SK-N-SH (cell line): ENCODE data around the gene IQSEC1. TPM values are rescaled to one million over a fixed set of nuclear protein-coding genes. Genes with fewer than 3 reads are reported as not detected.

Experiments used
- CTCF ChIA-PET: fragments of 300-600, 350-600 bp; formaldehyde crosslinking; extraction: SDS; loops from one replicate; lab custom pipeline; 2021; lab: Yijun Ruan, JAX
- POLR2A ChIA-PET: fragments of 350-600 bp; sonication (Branson Sonifier 250); formaldehyde crosslinking; extraction: SDS; loops from one replicate; lab custom pipeline; 2020; ENCODE audit warnings: antibody characterized with exemption, inconsistent platforms; lab: Yijun Ruan, JAX
- DNase-seq: peaks from one replicate; pipeline ENCODE4 v3.0.0; 2012
- H2AFZ ChIP-seq: fragments of 200-600 bp; sonication (generic); 2 replicates; pipeline ENCODE4 v1.8.1; 2016; ENCODE audit warnings: antibody characterized with exemption, mild to moderate bottlenecking, low read depth
- H3F3A ChIP-seq: fragments of 200-600 bp; sonication (generic); replicated peaks from 2 replicates; pipeline ENCODE3; 2016; ENCODE audit warnings: antibody characterized with exemption, mild to moderate bottlenecking; ENCODE audit not compliant: insufficient read depth
- H3K27ac ChIP-seq, 2 experiments: fragments of 200-500 bp in 1 of 2; fragments of 200-600 bp in 1 of 2; sonication (Bioruptor generic) in 1 of 2; sonication (generic), shearing (Covaris generic) in 1 of 2; 2 replicates each; pipeline versions ENCODE4 v1.5.1 to v1.6.1; 2014 to 2016; ENCODE audit warnings: low read depth in 2 of 2, inconsistent platforms in 1 of 2, low read length in 1 of 2, mild to moderate bottlenecking in 1 of 2, mixed read lengths in 1 of 2
- H3K27me3 ChIP-seq: fragments of 200-600 bp; sonication (generic), shearing (Covaris generic); 2 replicates; pipeline ENCODE4 v1.6.1; 2016; ENCODE audit warnings: mixed run types; ENCODE audit not compliant: insufficient read depth
- H3K36me3 ChIP-seq, 2 experiments: fragments of 200-500 bp in 1 of 2; fragments of 200-600 bp in 1 of 2; sonication (Bioruptor generic) in 1 of 2; sonication (generic) in 1 of 2; replicated peaks in 1 of 2; 2 replicates each; pipeline versions ENCODE3 to v1.5.1; 2014 to 2016; ENCODE audit warnings: low read length in 1 of 2, mild to moderate bottlenecking in 1 of 2; ENCODE audit not compliant: insufficient read depth in 2 of 2, control insufficient read depth in 1 of 2
- H3K4me1 ChIP-seq, 2 experiments: fragments of 200-500 bp in 1 of 2; fragments of 200-600 bp in 1 of 2; sonication (Bioruptor generic) in 1 of 2; sonication (generic), shearing (Covaris generic) in 1 of 2; 2 replicates each; pipeline versions ENCODE4 v1.5.1 to v1.6.1; 2014 to 2016; ENCODE audit warnings: low read depth in 1 of 2, low read length in 1 of 2, mixed run types in 1 of 2; ENCODE audit not compliant: insufficient read depth in 2 of 2, control insufficient read depth in 1 of 2
- H3K4me2 ChIP-seq: fragments of 200-600 bp; sonication (generic), shearing (Covaris generic); 2 replicates; pipeline ENCODE4 v1.6.1; 2017; ENCODE audit warnings: mixed run types
- H3K4me3 ChIP-seq, 2 experiments: fragments of 200-500 bp in 1 of 2; fragments of 200-600 bp in 1 of 2; sonication (Bioruptor generic) in 1 of 2; sonication (generic), shearing (Covaris generic) in 1 of 2; 2 replicates each; pipeline versions ENCODE4 v1.5.1 to v1.8.1; 2014 to 2016; ENCODE audit warnings: low read depth in 2 of 2, inconsistent platforms in 1 of 2, low read length in 1 of 2, mild to moderate bottlenecking in 1 of 2, mixed read lengths in 1 of 2, moderate library complexity in 1 of 2
- H3K79me2 ChIP-seq: fragments of 200-600 bp; sonication (generic); 2 replicates; pipeline ENCODE4 v1.8.1; 2017; ENCODE audit warnings: mild to moderate bottlenecking; ENCODE audit not compliant: insufficient read depth
- H3K9ac ChIP-seq: fragments of 200-600 bp; sonication (generic); 2 replicates; pipeline ENCODE4 v1.6.1; 2017; ENCODE audit warnings: mixed run types
- H3K9me2 ChIP-seq: fragments of 200-600 bp; sonication (generic); 2 replicates; pipeline ENCODE4 v1.6.1; 2017; ENCODE audit warnings: mixed run types
- H3K9me3 ChIP-seq: fragments of 200-600 bp; sonication (generic); 2 replicates; pipeline ENCODE4 v1.6.1; 2017; ENCODE audit warnings: mixed run types, mild to moderate bottlenecking, moderate library complexity
- H4K20me1 ChIP-seq: fragments of 200-600 bp; sonication (generic); 2 replicates; pipeline ENCODE4 v1.6.1; 2017; ENCODE audit warnings: mild to moderate bottlenecking, mixed run types; ENCODE audit not compliant: insufficient read depth
- CTCF ChIP-seq: fragments of 200-600 bp; sonication (generic); IDR thresholded peaks from 2 replicates; pipeline ENCODE4 v1.6.1; 2017; ENCODE audit warnings: antibody characterized with exemption, mild to moderate bottlenecking, moderate library complexity
- FOSL2 ChIP-seq: IDR thresholded peaks from 2 replicates; pipeline ENCODE4 v1.4.0; 2012; ENCODE audit warnings: low read depth, mild to moderate bottlenecking, moderate library complexity, borderline replicate concordance
- FOXJ3 ChIP-seq: sonication (generic); formaldehyde crosslinking; IDR thresholded peaks from 2 replicates; pipeline ENCODE4 v1.5.1; 2020; ENCODE audit warnings: mild to moderate bottlenecking, missing genetic modification reagents
- GATA2 ChIP-seq: sonication (generic); formaldehyde crosslinking; IDR thresholded peaks from 2 replicates; pipeline ENCODE4 v1.5.0; 2020; ENCODE audit warnings: mild to moderate bottlenecking, missing genetic modification reagents
- MXI1 ChIP-seq: IDR thresholded peaks from 2 replicates; pipeline ENCODE4 v1.6.1; 2012; ENCODE audit warnings: mild to moderate bottlenecking, low read depth, low read length, improper control_type of control experiment
- SIN3A ChIP-seq: IDR thresholded peaks from 2 replicates; pipeline ENCODE4 v1.6.1; 2012; ENCODE audit warnings: low read depth, mild to moderate bottlenecking, low read length, moderate library complexity, borderline replicate concordance
- WGBS: methylation state at CpG from one replicate; pipeline ENCODE4 v1.1.6; 2017; ENCODE audit warnings: low lambda C conversion rate; 5-methylcytosine and 5-hydroxymethylcytosine counted together
- polyA plus RNA-seq, 3 experiments: library from polyadenylated mRNA; depleted of rRNA; stranded (reverse); fragments of >200 nt; gene quantifications; 2 replicates each; pipeline ENCODE4 v1.2.3, GENCODE V29; 2012

Gene IQSEC1
- polyA plus RNA-seq, 1 of the 3 experiments (the other 2 are of a cell fraction), result 6.2 TPM

GRCh38 chr3:13046569-13047274 is 26.5 kb downstream of the IQSEC1 start (continued):
- TF ChIP-seq CTCF, result no peak
- TF ChIP-seq GATA2 (CRISPR knock-in tag), result no peak
- no peak for TF ChIP-seq SIN3A

GRCh38 chr3:13045904-13046568 is 27.2 kb downstream of the IQSEC1 start:
- no peak overlapping the region for H3K9ac ChIP-seq
- no peaks in the 10 kb centered on the region for H3F3A ChIP-seq
- WGBS, result 72% methylated on average over 12 of the region's 22 CpGs
- H3K27me3 ChIP-seq, result no peaks in the 10 kb centered on the region
- no peak overlapping the region for H3K4me3 ChIP-seq
- no peaks in the 10 kb centered on the region for H3K9me2 ChIP-seq
- no peak overlapping the region for H3K4me2 ChIP-seq
- H3K79me2 ChIP-seq, result no peaks in the 10 kb centered on the region
- H4K20me1 ChIP-seq, result no peaks in the 10 kb centered on the region
- H2AFZ ChIP-seq, result no peak overlapping the region
- POLR2A ChIA-PET, result no interaction called here
- DNase-seq, result no peak
- peaks cover 0 to 68% of the 10 kb centered on the region in 2 experiments; a peak in 2 of 4 replicates for H3K4me1 ChIP-seq
- H3K27ac ChIP-seq, result no peak overlapping the region; a peak in 1 of 4 replicates
- TF ChIP-seq FOXJ3 (CRISPR knock-in tag) (no peak), FOSL2 (no peak), MXI1 (peak; percentile 37; the same call in 1 of the 2 replicates), CTCF (no peak)
- TF ChIP-seq, all 33 proteins: peak for 1
- CTCF ChIA-PET, result interaction anchor here (1.8 to 2.0 kb wide), 2 partner anchors 25 to 51 kb away, joined by 8 read pairs; no protein-coding TSS in a partner anchor
- Histone ChIP-seq H3K36me3 (no peaks in the 10 kb centered on the region), H3K9me3 (no peaks in the 10 kb centered on the region)
